Activated B cell treated with CpG ODN at 0.5 μM for 24 hours (primary cell): ENCODE results near the gene PLA2R1. TPM values are rescaled to one million over a fixed set of nuclear protein-coding genes. Genes with fewer than 3 reads are reported as not detected.

Experiments used
- ATAC-seq: fragments of 200-7000 bp; cut with Tn5 transposase; one replicate; pipeline ENCODE4 v1.10.0; 2021; ENCODE audit warnings: low read depth, mild to moderate bottlenecking, moderate library complexity
- CTCF ChIA-PET: fragments of 350-600 bp; sonication (Branson Sonifier 250); formaldehyde crosslinking; loops from one replicate; lab custom pipeline; 2021; ENCODE audit warnings: antibody characterized with exemption; lab: Charles Lee
- POLR2A ChIA-PET: fragments of 350-600 bp; sonication (Branson Sonifier 250); formaldehyde crosslinking; loops from one replicate; lab custom pipeline; 2021; ENCODE audit warnings: antibody characterized with exemption; lab: Charles Lee
- DNase-seq: peaks from one replicate; pipeline ENCODE4 v3.0.0; 2022
- H3K27ac Mint-ChIP-seq: one replicate; pipeline ENCODE4 v1.8.0; 2020; ENCODE audit warnings: mixed read lengths
- H3K27me3 Mint-ChIP-seq: one replicate; pipeline ENCODE4 v1.8.0; 2021; ENCODE audit warnings: mixed read lengths
- H3K36me3 Mint-ChIP-seq: one replicate; pipeline ENCODE4 v1.8.0; 2021; ENCODE audit warnings: low read depth, mixed read lengths
- H3K4me1 Mint-ChIP-seq: one replicate; pipeline ENCODE4 v1.8.0; 2021; ENCODE audit warnings: mixed read lengths
- H3K4me3 Mint-ChIP-seq: one replicate; pipeline ENCODE4 v1.8.0; 2020; ENCODE audit warnings: mild to moderate bottlenecking, mixed read lengths
- H3K9me3 Mint-ChIP-seq: one replicate; pipeline ENCODE4 v1.8.0; 2020; ENCODE audit warnings: mixed read lengths
- intact Hi-C: fragments of 100-400 bp; cut with micrococcal nuclease; formaldehyde crosslinking; loops from one replicate; pipeline ENCODE4 v1.15.1; 2024
- total RNA-seq: library from RNA; stranded (reverse); gene quantifications from 2 replicates; pipeline ENCODE4 v1.2.3, GENCODE V29; 2022
- TF ChIP-seq, protein P1 (sequence below): fragments of 200-600 bp; IDR thresholded peaks from one replicate; pipeline ENCODE4 v1.8.0; 2022; ENCODE audit warnings: antibody characterized with exemption, mild to moderate bottlenecking

The PLA2R1 gene
- total RNA-seq, 1 donor from 2014 or later = not detected

DNA sequence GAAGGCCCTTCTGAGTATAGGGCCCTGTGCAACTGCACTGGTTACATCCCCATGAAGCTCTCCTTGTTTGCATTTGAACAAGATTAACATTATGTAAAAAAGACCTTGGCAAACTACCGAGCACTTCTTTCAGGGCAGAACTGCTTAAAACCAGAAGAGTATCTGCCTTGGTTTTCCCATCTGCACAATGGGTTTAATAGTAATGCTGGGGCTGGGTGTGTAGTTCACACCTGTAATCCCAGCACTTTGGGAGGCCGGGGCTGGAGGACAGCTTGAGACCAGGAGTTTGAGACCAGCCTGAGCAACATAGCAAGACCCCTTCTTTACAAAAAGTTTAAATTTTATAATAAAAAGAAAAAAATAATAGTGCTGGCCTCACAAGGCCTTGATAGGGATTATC lies 8.5 kb downstream of the PLA2R1 start:
- no peaks in the 10 kb centered on the region for H3K4me1 Mint-ChIP-seq
- TF ChIP-seq, protein P1, sequence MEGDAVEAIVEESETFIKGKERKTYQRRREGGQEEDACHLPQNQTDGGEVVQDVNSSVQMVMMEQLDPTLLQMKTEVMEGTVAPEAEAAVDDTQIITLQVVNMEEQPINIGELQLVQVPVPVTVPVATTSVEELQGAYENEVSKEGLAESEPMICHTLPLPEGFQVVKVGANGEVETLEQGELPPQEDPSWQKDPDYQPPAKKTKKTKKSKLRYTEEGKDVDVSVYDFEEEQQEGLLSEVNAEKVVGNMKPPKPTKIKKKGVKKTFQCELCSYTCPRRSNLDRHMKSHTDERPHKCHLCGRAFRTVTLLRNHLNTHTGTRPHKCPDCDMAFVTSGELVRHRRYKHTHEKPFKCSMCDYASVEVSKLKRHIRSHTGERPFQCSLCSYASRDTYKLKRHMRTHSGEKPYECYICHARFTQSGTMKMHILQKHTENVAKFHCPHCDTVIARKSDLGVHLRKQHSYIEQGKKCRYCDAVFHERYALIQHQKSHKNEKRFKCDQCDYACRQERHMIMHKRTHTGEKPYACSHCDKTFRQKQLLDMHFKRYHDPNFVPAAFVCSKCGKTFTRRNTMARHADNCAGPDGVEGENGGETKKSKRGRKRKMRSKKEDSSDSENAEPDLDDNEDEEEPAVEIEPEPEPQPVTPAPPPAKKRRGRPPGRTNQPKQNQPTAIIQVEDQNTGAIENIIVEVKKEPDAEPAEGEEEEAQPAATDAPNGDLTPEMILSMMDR = no peak
- H3K27ac Mint-ChIP-seq = no peak overlapping the region
- no peak for ATAC-seq
- no peak for DNase-seq
- intact Hi-C loops = no loop called here
- CTCF ChIA-PET = no interaction called here
- H3K36me3 Mint-ChIP-seq = no peaks in the 10 kb centered on the region
- no peaks in the 10 kb centered on the region for H3K9me3 Mint-ChIP-seq
- peaks cover 11% of the 10 kb centered on the region for H3K27me3 Mint-ChIP-seq
- POLR2A ChIA-PET = no interaction called here
- no peak overlapping the region for H3K4me3 Mint-ChIP-seq

DNA sequence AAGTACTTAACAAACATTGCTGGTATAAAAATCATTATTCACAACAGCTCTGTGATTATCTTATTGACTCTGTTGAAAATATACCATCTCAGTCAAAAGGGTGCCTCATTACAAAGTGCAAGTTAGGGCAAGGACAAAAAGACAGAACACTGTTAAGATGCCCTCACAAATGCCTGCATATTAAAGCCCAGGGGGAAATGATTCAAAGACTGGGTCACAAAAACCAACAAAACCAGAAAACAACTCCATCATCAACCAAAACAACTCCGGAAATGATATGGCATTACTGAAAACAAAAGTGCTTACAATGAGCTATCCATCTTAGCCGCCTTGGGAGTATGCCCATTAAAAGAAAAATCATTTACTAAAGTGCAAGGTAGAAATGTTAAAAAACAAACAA lies 9.9 kb downstream of the PLA2R1 start:
- DNase-seq = no peak
- ATAC-seq = no peak
- Mint-ChIP-seq H3K4me1 (no peaks in the 10 kb centered on the region), H3K9me3 (no peaks in the 10 kb centered on the region), H3K27me3 (peaks cover 5% of the 10 kb centered on the region), H3K4me3 (no peak overlapping the region), H3K27ac (no peak overlapping the region), H3K36me3 (no peaks in the 10 kb centered on the region)
- POLR2A ChIA-PET = no interaction called here
- TF ChIP-seq, protein P1 = no peak
- intact Hi-C loops = no loop called here
- CTCF ChIA-PET = no interaction called here

DNA sequence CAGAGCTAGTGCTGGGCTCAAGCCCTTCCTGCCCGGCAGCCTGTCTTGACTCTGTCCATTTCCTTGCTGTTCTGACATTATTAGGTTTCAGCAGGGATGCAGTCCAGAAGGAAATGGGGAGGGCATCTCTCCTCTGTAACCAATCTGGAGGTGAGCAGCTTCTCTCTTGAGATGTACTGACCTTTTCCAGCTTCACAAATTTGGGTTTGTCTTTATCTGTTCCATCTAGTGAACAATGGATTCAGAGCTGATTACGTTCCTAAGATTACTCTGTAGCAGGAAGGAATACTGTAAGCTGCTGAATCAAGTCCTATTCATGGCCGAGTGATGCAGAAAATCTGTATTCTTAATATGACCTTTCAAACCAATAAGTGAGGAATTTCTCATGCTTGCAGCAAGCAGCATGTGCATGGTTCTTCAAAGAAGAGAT lies 11.0 kb downstream of the PLA2R1 start:
- ATAC-seq (no peak), DNase-seq (no peak)
- TF ChIP-seq, protein P1 = no peak
- Mint-ChIP-seq H3K27ac (no peak overlapping the region), H3K4me3 (no peak overlapping the region), H3K27me3 (peaks cover 5% of the 10 kb centered on the region), H3K4me1 (no peaks in the 10 kb centered on the region), H3K9me3 (no peaks in the 10 kb centered on the region), H3K36me3 (no peaks in the 10 kb centered on the region)
- CTCF ChIA-PET = no interaction called here
- intact Hi-C loops = no loop called here
- POLR2A ChIA-PET = no interaction called here

DNA sequence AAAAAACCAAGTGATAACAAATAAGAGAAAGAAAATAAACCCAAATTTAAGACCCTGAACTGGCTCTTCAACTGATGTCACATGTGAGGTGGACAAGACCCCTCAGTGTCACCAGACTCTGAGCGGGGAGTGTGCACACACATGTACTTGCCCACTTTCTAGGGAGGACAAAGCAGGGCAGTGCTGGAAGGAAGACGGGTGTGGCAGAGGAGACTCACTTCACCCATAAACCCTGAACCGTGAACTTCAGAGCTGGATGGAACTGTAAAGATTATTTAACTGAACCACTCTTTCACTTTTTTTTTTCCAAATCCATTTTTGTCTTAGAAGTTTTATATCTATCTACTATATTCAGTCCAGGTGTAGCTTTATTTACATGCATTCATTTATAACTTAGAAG lies 12.3 kb downstream of the PLA2R1 start:
- Mint-ChIP-seq H3K4me3 (no peak overlapping the region), H3K36me3 (no peaks in the 10 kb centered on the region), H3K27me3 (peaks cover 5% of the 10 kb centered on the region), H3K4me1 (no peaks in the 10 kb centered on the region), H3K27ac (no peak overlapping the region), H3K9me3 (no peaks in the 10 kb centered on the region)
- ChIA-PET CTCF (no interaction called here), POLR2A (no interaction called here)
- no peak for ATAC-seq
- intact Hi-C loops = no loop called here
- TF ChIP-seq, protein P1 = no peak
- DNase-seq = no peak

DNA sequence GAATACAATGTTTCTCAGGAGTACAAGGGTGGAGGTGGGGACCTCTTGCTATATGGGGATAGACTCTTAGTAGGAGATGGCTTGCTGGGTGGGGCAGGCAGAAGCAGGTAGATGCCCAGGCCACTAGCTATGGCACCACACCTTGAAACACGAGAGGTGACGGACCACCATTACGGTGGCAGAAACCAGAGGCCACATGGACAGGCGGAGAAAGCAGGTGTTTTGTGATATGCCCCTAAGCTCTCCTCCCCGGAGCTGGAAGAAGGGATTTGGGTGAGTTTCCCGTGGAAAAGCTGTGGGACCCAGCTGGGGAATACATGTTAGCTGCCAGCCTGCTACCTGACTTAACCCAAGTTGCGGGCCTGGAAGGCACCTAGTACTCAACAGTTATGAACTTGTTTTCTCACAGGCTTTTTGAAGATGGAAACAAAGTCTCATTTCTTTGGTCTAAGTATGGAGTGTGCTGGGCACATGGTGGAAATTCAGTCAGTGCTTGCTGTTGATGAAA lies 16.7 kb downstream of the PLA2R1 start:
- DNase-seq (no peak), ATAC-seq (no peak)
- Mint-ChIP-seq H3K4me3 (no peak overlapping the region), H3K4me1 (no peaks in the 10 kb centered on the region), H3K27me3 (peaks cover 7% of the 10 kb centered on the region), H3K27ac (no peak overlapping the region), H3K9me3 (no peaks in the 10 kb centered on the region), H3K36me3 (no peaks in the 10 kb centered on the region)
- TF ChIP-seq, protein P1 = no peak
- POLR2A ChIA-PET = no interaction called here
- intact Hi-C loops = no loop called here
- CTCF ChIA-PET = no interaction called here
